BLaER1 (cell line): Measurements from ENCODE around the gene RBM19.

Experiments
- H3K27ac ChIP-seq: shearing (Covaris generic); formaldehyde crosslinking; 2 replicates; pipeline ENCODE4 v1.8.1; 2022
- H3K27me3 ChIP-seq: shearing (Covaris generic); formaldehyde crosslinking; 2 replicates; pipeline ENCODE4 v1.8.1; 2022
- H3K36me3 ChIP-seq: shearing (Covaris generic); formaldehyde crosslinking; 2 replicates; pipeline ENCODE4 v1.8.1; 2022
- H3K4me1 ChIP-seq: shearing (Covaris generic); formaldehyde crosslinking; 2 replicates; pipeline ENCODE4 v1.8.1; 2022
- H3K4me2 ChIP-seq: shearing (Covaris generic); formaldehyde crosslinking; 2 replicates; pipeline ENCODE4 v1.8.1; 2022
- H3K4me3 ChIP-seq: shearing (Covaris generic); formaldehyde crosslinking; 2 replicates; pipeline ENCODE4 v1.8.1; 2022
- H3K9ac ChIP-seq: shearing (Covaris generic); formaldehyde crosslinking; 2 replicates; pipeline ENCODE4 v1.8.1; 2022
- H3K9me3 ChIP-seq: shearing (Covaris generic); formaldehyde crosslinking; 2 replicates; pipeline ENCODE4 v1.8.1; 2022
- H4K20me1 ChIP-seq: shearing (Covaris generic); formaldehyde crosslinking; 2 replicates; pipeline ENCODE4 v1.8.1; 2022
- Cebpa-rat ChIP-seq: shearing (Covaris generic); IDR thresholded peaks from 2 replicates; pipeline ENCODE4 v1.8.1; 2022

Gene RBM19

GRCh38 chr12:113842699-113843098, 123.4 kb downstream of the RBM19 start:
- no peak overlapping the region for H3K27ac ChIP-seq
- no peaks in the 10 kb centered on the region for H3K9me3 ChIP-seq
- H3K4me2 ChIP-seq = no peak overlapping the region
- no peak for TF ChIP-seq Cebpa-rat
- no peak overlapping the region for H3K4me3 ChIP-seq
- H3K9ac ChIP-seq = no peak overlapping the region
- peaks cover 49% of the 10 kb centered on the region for H3K4me1 ChIP-seq
- H3K36me3 ChIP-seq = peaks cover 24% of the 10 kb centered on the region; the same call in 1 of the 2 replicates
- H3K27me3 ChIP-seq = no peaks in the 10 kb centered on the region
- no peaks in the 10 kb centered on the region for H4K20me1 ChIP-seq

DNA sequence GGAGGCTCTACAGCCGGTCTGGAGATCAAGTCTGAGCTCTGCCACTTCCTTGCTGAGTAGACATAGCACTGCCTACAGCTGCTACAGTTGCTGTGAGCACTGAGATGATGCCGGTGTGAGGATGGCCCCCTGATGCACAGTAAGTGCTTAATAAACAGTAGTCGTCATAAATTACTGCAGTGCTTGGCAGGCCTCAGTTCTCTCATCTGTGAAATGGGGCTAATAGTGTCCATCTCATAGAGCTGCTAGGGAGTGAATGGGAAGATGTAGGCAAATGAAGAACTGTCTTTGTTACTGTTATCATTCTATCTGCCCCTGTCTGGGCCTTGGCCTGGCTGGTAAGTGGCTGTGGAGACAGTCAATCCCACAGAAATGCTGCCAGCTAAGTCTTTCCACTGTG, 124.3 kb downstream of the RBM19 start:
- H3K4me3 ChIP-seq = no peak overlapping the region
- no peak for TF ChIP-seq Cebpa-rat
- H3K27ac ChIP-seq = no peak overlapping the region

GRCh38 chr12:113840401-113841042, 125.6 kb downstream of the RBM19 start:
- peaks cover 34% of the 10 kb centered on the region for H3K4me1 ChIP-seq
- H3K9me3 ChIP-seq = no peaks in the 10 kb centered on the region
- peaks cover 24% of the 10 kb centered on the region; the same call in 1 of the 2 replicates for H3K36me3 ChIP-seq
- no peak overlapping the region for H3K4me3 ChIP-seq
- H3K27ac ChIP-seq = no peak overlapping the region
- H3K27me3 ChIP-seq = no peaks in the 10 kb centered on the region
- H3K9ac ChIP-seq = no peak overlapping the region
- no peak overlapping the region for H3K4me2 ChIP-seq
- no peak for TF ChIP-seq Cebpa-rat
- no peaks in the 10 kb centered on the region for H4K20me1 ChIP-seq

More for the DNA sequence above, 124.3 kb downstream of the RBM19 start:
- Histone ChIP-seq H3K27me3 (no peaks in the 10 kb centered on the region), H4K20me1 (no peaks in the 10 kb centered on the region), H3K36me3 (peaks cover 24% of the 10 kb centered on the region; the same call in 1 of the 2 replicates), H3K4me2 (no peak overlapping the region), H3K9me3 (no peaks in the 10 kb centered on the region), H3K9ac (no peak overlapping the region), H3K4me1 (peaks cover 47% of the 10 kb centered on the region)

DNA sequence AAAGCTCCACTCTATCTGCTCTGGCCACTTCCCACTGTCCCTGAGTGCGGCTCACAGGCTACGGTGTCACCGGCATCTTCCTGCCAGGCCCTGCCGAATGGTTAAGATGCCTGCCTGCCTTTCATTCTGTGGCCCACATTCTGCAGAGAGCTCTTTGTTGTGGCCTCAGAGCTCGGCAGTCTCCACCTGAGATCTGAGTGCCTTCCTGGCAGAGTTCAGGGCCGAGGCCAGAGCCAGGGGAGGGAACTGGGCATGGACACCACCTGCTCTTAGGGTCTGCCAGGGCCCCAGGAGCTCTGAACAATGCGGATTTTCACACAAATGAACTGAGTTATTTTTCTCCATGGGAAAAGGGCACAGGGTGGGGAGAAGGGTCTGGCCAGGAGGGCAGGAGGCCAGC, 127.2 kb downstream of the RBM19 start:
- H3K4me2 ChIP-seq = peak overlapping the region; percentile 20; the same call in 1 of the 2 replicates
- no peak overlapping the region for H3K4me3 ChIP-seq
- H3K9me3 ChIP-seq = no peaks in the 10 kb centered on the region
- no peaks in the 10 kb centered on the region for H4K20me1 ChIP-seq
- H3K4me1 ChIP-seq = peaks cover 23% of the 10 kb centered on the region
- H3K36me3 ChIP-seq = peaks cover 12% of the 10 kb centered on the region; the same call in 1 of the 2 replicates
- no peak overlapping the region for H3K9ac ChIP-seq
- no peaks in the 10 kb centered on the region for H3K27me3 ChIP-seq
- TF ChIP-seq Cebpa-rat = no peak
- no peak overlapping the region for H3K27ac ChIP-seq

- H3K4me3 ChIP-seq = no peak overlapping the region
- peak overlapping the region; percentile 39 for H3K4me2 ChIP-seq
- no peaks in the 10 kb centered on the region for H3K9me3 ChIP-seq
- H4K20me1 ChIP-seq = no peaks in the 10 kb centered on the region
- no peak overlapping the region for H3K27ac ChIP-seq
- H3K9ac ChIP-seq = no peak overlapping the region
- TF ChIP-seq Cebpa-rat = no peak
- H3K36me3 ChIP-seq = no peaks in the 10 kb centered on the region
- H3K27me3 ChIP-seq = no peaks in the 10 kb centered on the region
- peaks cover 30% of the 10 kb centered on the region for H3K4me1 ChIP-seq
Observed at GRCh38 chr12:113837528-113838296, 128.4 kb downstream of the RBM19 start.

GRCh38 chr12:113837084-113837483, 129.0 kb downstream of the RBM19 start:
- no peaks in the 10 kb centered on the region for H3K27me3 ChIP-seq
- H4K20me1 ChIP-seq = no peaks in the 10 kb centered on the region
- no peak for TF ChIP-seq Cebpa-rat
- H3K4me2 ChIP-seq = no peak overlapping the region; the same call in 1 of the 2 replicates
- H3K4me1 ChIP-seq = peaks cover 30% of the 10 kb centered on the region
- no peaks in the 10 kb centered on the region for H3K36me3 ChIP-seq
- no peak overlapping the region for H3K4me3 ChIP-seq
- H3K9ac ChIP-seq = no peak overlapping the region
- H3K27ac ChIP-seq = no peak overlapping the region
- no peaks in the 10 kb centered on the region for H3K9me3 ChIP-seq

- no peaks in the 10 kb centered on the region for H3K36me3 ChIP-seq
- H3K4me1 ChIP-seq = peaks cover 30% of the 10 kb centered on the region
- no peaks in the 10 kb centered on the region for H4K20me1 ChIP-seq
- H3K27me3 ChIP-seq = no peaks in the 10 kb centered on the region
- TF ChIP-seq Cebpa-rat = no peak
- no peak overlapping the region for H3K4me2 ChIP-seq
- no peak overlapping the region for H3K27ac ChIP-seq
- 0 out of 2 replicates have a peak overlapping the region, but pooled peaks have one; percentile 13 for H3K9ac ChIP-seq
- H3K4me3 ChIP-seq = no peak overlapping the region
- H3K9me3 ChIP-seq = no peaks in the 10 kb centered on the region
Observed at GRCh38 chr12:113835896-113836295, 130.2 kb downstream of the RBM19 start.

DNA sequence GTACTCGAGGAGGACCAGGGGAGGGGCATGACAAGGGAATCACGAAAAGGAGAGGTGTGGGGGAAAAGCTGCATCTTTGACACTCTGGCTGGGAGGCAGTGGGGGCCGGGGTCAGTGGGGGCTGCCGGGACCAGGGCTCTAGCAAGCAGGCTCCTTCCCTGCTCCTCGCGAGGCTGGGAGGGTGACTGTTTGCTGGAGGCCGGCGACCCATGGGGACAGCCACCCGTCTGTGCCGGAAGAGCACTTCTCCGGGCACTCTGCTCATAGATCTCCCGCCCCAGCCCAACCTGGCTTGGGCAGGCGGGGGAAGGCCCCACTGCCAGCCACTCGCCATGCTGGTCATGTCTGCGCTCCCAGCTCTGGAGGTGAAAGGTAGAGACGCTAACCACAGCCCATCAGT, 130.7 kb downstream of the RBM19 start:
- no peaks in the 10 kb centered on the region for H4K20me1 ChIP-seq
- H3K4me2 ChIP-seq = no peak overlapping the region
- H3K27me3 ChIP-seq = no peaks in the 10 kb centered on the region
- no peak for TF ChIP-seq Cebpa-rat
- no peaks in the 10 kb centered on the region for H3K36me3 ChIP-seq
- H3K9me3 ChIP-seq = no peaks in the 10 kb centered on the region
- peaks cover 30% of the 10 kb centered on the region for H3K4me1 ChIP-seq
- no peak overlapping the region for H3K4me3 ChIP-seq
- no peak overlapping the region for H3K27ac ChIP-seq
- H3K9ac ChIP-seq = 0 out of 2 replicates have a peak overlapping the region, but pooled peaks have one; percentile 13

GRCh38 chr12:113833422-113833821, 132.7 kb downstream of the RBM19 start:
- H3K27ac ChIP-seq = no peak overlapping the region
- no peak overlapping the region for H3K9ac ChIP-seq
- H3K4me2 ChIP-seq = peak overlapping the region; percentile 25; the same call in 1 of the 2 replicates
- H3K9me3 ChIP-seq = no peaks in the 10 kb centered on the region
- H3K27me3 ChIP-seq = no peaks in the 10 kb centered on the region
- H3K4me3 ChIP-seq = no peak overlapping the region
- no peak for TF ChIP-seq Cebpa-rat
- H3K4me1 ChIP-seq = peaks cover 22% of the 10 kb centered on the region
- H4K20me1 ChIP-seq = no peaks in the 10 kb centered on the region
- H3K36me3 ChIP-seq = no peaks in the 10 kb centered on the region

DNA sequence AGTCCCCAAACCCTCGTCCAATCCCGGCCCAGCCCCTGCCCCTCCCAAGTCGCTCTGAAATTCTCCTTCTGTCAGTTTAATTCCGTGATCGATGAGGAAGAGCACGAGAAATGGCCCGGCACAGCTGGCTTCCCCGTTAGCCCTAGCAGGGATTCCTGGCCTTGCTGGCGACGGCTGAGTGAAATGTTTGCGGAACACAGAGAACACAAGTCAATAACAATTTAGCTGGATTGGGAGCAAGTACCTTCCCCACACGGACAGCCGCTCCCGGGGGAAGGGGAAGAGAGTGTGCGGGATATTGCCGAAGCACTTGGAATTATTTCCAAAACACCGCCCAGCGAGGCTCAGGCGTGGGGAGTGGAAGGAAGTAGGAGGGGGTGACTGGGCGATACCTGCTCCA, 134.6 kb downstream of the RBM19 start:
- no peaks in the 10 kb centered on the region for H3K36me3 ChIP-seq
- H4K20me1 ChIP-seq = no peaks in the 10 kb centered on the region
- no peak for TF ChIP-seq Cebpa-rat
- H3K27me3 ChIP-seq = no peaks in the 10 kb centered on the region
- H3K4me1 ChIP-seq = peaks cover 7% of the 10 kb centered on the region
- no peak overlapping the region for H3K4me2 ChIP-seq
- H3K9me3 ChIP-seq = no peaks in the 10 kb centered on the region
- H3K9ac ChIP-seq = no peak overlapping the region
- no peak overlapping the region for H3K4me3 ChIP-seq
- H3K27ac ChIP-seq = no peak overlapping the region
